Fibroblast of lung (primary cell): ENCODE measurements around the gene SCAPER.

Experiments used
- CTCF ChIP-seq, 2 donors: IDR thresholded peaks in 1 of 2; conservative IDR thresholded peaks in 1 of 2; 1 replicate in 1 of 2; 2 replicates in 1 of 2; pipeline ENCODE4 v1.5.1; 2011 to 2012; ENCODE audit warnings: low read length in 2 of 2, control low read depth in 1 of 2, inconsistent platforms in 1 of 2, low read depth in 1 of 2, mild to moderate bottlenecking in 1 of 2
- EZH2 ChIP-seq: IDR thresholded peaks from 2 replicates; pipeline ENCODE4 v1.5.1; 2012; ENCODE audit warnings: low read length, control low read depth, mild to moderate bottlenecking; ENCODE audit errors: missing control alignments

- TF ChIP-seq CTCF (conservative IDR thresholded peaks at IDR 0.05 in 1 of 2, IDR thresholded peaks at IDR 0.05 in 1 of 2; ENCODE audit: low read depth in 1 of 2, low read length in 2 of 2) (no peak), EZH2 (no peak)
Observed at GRCh38 chr15:76614725-76615124, 290.4 kb downstream of the SCAPER start.
